ENCODE data around the gene CALM1.

CALM1 gene

DNA sequence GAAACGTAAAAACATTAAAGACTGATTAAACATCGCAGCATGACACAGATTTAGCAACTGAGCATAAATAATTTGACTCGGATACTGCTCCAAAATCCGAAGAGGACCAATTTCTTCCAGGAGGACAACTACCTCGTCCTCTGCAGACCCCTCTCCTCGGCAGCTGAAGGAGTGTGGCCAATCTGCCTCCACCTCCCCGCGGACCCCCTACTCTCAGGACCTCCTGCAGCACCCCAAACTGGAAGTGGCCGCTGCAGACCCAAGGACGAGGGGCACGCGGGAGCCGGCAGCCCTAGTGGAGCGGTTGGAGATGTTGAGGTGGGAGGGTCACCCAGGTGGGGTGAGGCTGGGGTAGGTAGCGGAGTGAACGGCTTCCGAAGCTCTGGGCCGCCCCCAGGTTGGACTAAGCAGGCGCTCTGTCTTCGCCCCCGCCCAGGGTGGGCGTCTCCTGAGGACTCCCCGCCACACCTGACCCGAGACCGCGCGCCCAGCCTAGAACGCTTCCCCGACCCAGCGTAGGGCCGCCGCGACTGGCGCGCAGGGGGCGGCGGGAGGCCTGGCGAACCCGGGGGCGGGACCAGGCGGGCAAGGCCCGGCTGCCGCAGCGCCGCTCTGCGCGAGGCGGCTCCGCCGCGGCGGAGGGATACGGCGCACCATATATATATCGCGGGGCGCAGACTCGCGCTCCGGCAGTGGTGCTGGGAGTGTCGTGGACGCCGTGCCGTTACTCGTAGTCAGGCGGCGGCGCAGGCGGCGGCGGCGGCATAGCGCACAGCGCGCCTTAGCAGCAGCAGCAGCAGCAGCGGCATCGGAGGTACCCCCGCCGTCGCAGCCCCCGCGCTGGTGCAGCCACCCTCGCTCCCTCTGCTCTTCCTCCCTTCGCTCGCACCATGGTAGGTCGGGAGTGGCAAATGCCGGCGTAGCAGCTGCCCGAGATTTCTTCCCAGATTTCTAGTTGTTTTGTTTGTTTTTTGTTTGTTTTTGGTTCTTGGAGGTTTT lies at the start of gene CALM1:
Gene CALM1 (plus strand): TSS at position 689 of the 999 bp plus-strand sequence. CDS start 202 bp downstream, at position 891.
- DNase-seq (ENCODE audit: low read depth, low spot score) = peak; percentile 81

DNA sequence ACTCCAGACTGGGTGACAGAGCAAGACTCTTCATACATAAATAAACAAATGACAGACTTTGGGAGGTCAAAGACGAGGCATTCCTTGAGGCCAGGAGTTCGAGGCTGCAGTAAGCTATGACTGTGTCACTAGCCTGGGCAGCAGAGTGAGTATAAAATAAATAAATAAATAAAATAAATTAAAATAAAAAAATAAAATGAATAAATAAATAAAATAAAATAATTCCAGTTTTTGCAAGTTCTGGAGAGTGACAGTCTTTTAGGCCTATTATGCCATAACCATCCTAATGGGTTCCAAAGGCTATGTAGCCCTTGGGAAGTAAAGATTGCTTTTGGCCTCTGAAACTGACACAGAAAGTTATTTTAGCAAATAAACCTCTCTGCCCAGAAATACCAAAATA lies 48.6 kb upstream of the CALM1 start:
- DNase-seq (ENCODE audit: low read depth, low spot score) = no peak

GRCh38 chr14:90349739-90350138 lies 47.1 kb upstream of the CALM1 start:
- no peak for DNase-seq (ENCODE audit: low read depth, low spot score)

DNA sequence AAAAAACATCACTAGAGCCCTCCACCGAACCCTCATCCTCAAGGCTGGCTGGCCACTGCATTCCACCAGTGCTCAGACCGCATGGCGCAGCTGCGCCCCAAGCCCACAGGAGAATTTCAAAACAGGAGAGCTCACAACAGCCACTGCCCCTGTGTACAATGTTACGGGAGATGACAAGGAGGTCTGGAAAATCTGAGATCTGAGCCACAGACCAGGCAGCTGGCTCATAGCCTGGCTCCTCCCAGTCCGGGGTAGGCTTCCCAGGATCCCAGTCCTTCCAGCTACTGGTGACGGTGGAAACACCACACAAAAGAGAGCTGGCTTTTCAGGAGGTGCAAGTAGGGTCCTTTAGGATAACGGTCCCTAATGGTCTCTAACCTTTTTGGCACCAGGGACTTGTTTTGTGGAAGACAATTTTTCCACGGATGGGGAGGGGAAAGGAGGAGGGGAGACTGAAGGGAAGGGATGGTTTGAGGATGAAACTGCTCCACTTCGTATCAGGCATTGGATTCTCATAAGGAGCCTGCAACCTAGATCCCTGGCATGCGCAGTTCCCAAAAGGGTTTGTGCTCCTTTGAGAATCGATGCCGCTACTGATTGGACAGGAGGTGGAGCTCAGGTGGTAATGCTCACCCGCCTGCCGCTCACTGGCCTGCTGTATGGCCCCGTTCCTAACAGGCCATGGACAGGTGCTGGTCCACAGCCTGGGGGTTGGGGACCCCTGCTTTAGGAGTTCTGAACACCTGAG lies 42.1 kb upstream of the CALM1 start:
- no peak for DNase-seq (ENCODE audit: low read depth, low spot score)

GRCh38 chr14:90355540-90356518 lies 41.0 kb upstream of the CALM1 start:
- DNase-seq (ENCODE audit: low read depth, low spot score) = no peak

DNA sequence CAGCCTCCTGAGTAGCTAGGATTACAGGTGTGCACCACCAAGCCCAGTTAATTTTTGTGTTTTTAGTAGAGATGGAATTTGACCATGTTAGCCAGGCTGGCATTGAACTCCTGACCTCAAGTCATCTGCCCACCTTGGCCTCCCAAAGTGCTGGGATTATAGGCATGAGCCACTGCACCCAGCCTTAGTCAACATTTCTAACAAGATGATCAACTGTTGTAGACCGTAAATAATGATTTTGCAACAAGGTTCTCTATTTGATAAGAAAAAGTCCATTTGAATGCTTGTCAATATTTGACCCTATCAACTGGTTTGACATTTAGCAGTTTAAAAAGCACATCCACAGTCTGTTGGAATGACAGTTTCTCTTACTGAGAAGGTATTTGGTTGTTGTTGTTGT lies 39.9 kb upstream of the CALM1 start:
- no peak for DNase-seq (ENCODE audit: low read depth, low spot score)

DNA sequence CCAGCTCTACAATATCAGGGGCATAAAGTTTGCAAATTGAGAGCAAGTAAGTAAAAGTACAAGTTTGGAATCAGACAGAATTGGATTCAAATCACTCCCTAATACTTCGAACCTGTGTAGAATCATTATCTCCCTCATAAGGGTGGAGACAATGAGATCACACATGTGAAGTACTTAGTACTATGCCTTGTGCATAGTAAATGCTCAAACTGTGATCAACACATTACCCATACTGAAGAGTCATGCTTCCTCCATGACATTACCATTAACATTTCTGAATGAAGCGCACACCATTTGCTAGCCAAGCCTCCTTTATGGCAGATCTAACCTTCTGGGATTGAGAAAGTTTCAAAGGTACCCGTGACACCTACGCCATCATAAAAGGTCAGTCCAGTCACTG lies 38.5 kb upstream of the CALM1 start:
- no peak for DNase-seq (ENCODE audit: low read depth, low spot score)

GRCh38 chr14:90361865-90362557 lies 34.8 kb upstream of the CALM1 start:
- no peak for DNase-seq (ENCODE audit: low read depth, low spot score)

GRCh38 chr14:90362558-90362896 lies 34.3 kb upstream of the CALM1 start:
- DNase-seq (ENCODE audit: low read depth, low spot score) = no peak

DNA sequence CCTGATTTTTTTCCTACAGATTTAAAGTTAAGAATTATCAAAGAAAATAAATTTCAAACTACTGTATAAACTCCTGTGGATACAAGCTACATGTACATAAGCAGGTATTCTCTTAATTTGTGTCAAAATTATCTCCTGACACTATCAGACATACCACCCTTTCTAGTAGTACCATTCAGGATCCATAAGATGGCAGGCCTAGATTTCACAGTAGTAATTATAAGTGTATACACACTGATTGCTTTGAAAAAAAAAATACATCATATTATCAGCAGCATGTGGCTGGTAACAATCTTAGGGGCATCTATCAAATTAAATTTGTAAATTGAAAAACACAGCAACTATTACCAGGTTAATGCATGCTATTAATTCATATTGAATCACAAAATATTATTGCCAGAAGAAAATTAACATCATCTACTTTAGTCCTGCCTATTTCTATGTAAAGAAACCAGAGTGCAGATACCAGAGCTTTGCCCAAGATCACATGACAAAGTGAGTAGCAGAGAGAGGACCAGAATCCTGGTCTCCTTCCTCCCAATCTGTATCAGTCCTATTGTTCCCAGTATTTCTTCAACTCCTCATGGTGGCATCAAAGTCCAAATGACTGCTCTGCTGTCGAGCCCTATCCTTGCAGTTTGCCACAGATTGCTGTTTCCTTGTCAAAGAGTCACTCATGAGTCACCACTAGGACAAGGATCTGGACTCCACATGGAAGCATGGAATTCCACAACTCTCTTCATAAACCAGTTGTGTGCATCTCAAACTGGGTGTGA lies 27.7 kb upstream of the CALM1 start:
- DNase-seq (ENCODE audit: low read depth, low spot score) = no peak

- DNase-seq (ENCODE audit: low read depth, low spot score) = no peak
These were observed 22.9 kb upstream of the CALM1 start for GRCh38 chr14:90373887-90374286.

DNA sequence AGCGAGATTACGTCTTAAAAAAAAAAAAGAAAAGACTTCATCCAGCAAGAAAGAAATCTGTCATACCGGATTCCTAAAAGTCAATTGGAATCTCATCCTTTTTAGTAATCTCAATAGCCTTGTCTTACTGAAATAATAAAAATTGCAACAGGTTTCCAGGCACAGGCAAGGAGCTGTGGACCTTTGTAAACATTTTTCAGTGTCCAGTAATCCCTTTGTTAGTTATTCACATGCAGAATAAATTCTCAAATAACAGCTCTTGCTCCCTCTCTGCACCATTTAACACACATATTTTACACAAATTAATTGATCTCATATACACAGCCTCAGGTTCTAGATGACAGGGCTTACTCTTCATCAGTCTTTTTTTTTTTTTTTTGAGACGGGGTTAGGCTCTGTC lies 22.0 kb upstream of the CALM1 start:
- no peak for DNase-seq (ENCODE audit: low read depth, low spot score)

DNA sequence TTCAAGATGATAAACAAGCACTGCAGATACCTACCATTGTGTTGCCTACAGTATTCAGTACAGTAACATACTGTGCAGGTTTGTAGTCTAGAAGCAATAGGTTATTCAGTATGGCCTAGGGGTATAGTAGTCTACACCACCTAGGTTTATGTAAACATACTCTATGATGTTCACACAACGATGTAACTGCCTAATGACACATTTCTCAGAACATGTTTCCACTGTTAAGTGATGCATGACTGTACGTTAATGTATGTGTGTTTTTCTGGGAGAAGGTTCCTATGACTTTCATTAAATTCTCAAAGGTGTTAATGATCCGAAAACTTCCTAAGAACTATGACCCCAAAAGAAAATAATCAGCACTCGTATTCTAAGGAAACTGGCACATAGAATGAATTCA lies 20.9 kb upstream of the CALM1 start:
- DNase-seq (ENCODE audit: low read depth, low spot score) = no peak

DNA sequence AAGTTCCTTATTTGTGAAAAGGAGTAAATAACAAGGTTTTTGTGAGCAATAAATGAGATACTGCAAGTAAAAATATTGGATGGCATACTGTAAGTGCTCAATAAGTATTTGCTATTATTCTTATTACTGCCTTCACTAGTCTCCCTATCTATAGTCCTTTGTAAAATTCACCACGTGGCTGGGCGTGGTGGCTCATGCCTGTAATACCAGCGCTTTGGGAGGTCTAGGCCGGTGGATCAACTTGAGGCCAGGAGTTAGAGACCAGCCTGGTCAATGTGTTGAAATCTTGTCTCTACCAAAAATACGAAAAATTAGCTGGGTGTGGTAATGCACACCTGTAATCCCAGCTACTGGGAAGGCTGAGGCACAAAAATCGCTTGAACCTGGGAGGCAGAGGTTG lies 18.6 kb upstream of the CALM1 start:
- DNase-seq (ENCODE audit: low read depth, low spot score) = no peak

DNA sequence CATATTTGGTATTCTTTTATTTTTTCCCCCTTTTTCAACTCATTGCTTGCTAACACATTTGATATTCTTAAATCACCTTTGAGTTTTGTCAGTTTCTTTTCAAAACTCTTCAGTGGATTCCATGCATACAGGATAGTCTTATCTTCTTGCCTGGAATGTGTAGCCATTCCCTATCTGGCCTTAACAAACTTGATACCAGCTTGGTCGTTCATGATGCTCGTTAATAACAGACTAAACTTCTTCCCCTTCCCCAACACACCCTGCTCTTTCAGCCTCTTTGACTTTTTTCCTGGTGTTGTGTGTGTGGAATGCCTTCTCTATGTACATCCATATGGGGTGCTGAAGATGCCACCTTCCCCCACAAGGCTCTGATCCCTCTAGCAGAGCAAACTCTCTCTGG lies 17.7 kb upstream of the CALM1 start:
- no peak for DNase-seq (ENCODE audit: low read depth, low spot score)

- DNase-seq (ENCODE audit: low read depth, low spot score) = no peak
These were observed 15.6 kb upstream of the CALM1 start for GRCh38 chr14:90381011-90381786.

DNA sequence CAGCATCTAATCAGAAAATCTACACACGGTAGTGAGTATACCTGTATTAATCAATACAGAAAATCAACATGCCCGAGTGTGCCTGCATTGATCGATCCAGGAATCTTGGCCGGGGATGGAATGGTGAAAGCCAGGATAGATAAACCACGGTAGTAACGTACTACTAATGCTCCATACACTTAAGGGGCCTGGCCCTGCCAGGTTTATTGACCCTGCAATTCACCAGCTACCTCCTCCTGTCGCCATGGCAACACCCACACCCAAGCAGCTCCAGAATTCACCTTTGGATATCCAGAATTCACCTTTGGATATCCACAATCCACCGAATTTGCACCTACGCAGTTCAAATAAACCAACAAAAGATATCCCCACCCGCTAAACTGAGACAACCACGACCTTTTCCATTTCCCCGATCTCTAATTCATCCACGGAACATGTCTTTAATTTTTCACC lies 14.8 kb upstream of the CALM1 start:
- DNase-seq (ENCODE audit: low read depth, low spot score) = no peak

GRCh38 chr14:90382491-90383125 lies 14.2 kb upstream of the CALM1 start:
- DNase-seq (ENCODE audit: low read depth, low spot score) = peak; percentile 69

Measured in smooth muscle cell of the brain vasculature (primary cell).